SU-DHL-6 (cell line): Measurements from ENCODE around the gene CYP1B1.

Experiments
- H2AFZ ChIP-seq: fragments of 200-600 bp; sonication (generic); 2 replicates; pipeline ENCODE4 v1.6.1; 2014; ENCODE audit warnings: low read depth, mild to moderate bottlenecking, moderate library complexity, mixed read lengths, antibody characterized with exemption, low read length; ENCODE audit not compliant: severe bottlenecking
- H3F3A ChIP-seq: fragments of 200-600 bp; shearing (Covaris generic); 2 replicates; pipeline ENCODE4 v1.6.0; 2016; ENCODE audit warnings: antibody characterized with exemption, mild to moderate bottlenecking; ENCODE audit not compliant: insufficient read depth
- H3K27ac ChIP-seq: fragments of 200-600 bp; sonication (generic); 2 replicates; pipeline ENCODE4 v1.5.1; 2016; ENCODE audit warnings: low read depth, mild to moderate bottlenecking, low read length, moderate library complexity, mixed read lengths
- H3K27me3 ChIP-seq: fragments of 200-600 bp; sonication (generic), shearing (Covaris generic); 2 replicates; pipeline ENCODE4 v1.6.0; 2014; ENCODE audit warnings: mild to moderate bottlenecking, low read length
- H3K36me3 ChIP-seq: fragments of 200-600 bp; sonication (generic); 2 replicates; pipeline ENCODE4 v1.6.1; 2014; ENCODE audit warnings: mild to moderate bottlenecking, low read length, mixed read lengths
- H3K4me2 ChIP-seq: fragments of 300-600, 200-600 bp; shearing (Covaris generic), sonication (generic); 2 replicates; pipeline ENCODE4 v1.6.0; 2014; ENCODE audit warnings: low read length, low read depth, mild to moderate bottlenecking; ENCODE audit not compliant: poor library complexity, severe bottlenecking
- H3K4me3 ChIP-seq: fragments of 200-600 bp; sonication (generic); 2 replicates; pipeline ENCODE4 v1.5.1; 2014; ENCODE audit warnings: antibody characterized with exemption, low read length, mild to moderate bottlenecking, mixed read lengths; ENCODE audit not compliant: insufficient read depth, poor library complexity, severe bottlenecking
- H3K79me2 ChIP-seq: fragments of 200-600 bp; sonication (generic); 2 replicates; pipeline ENCODE4 v1.6.1; 2014; ENCODE audit warnings: mild to moderate bottlenecking, low read length, moderate library complexity; ENCODE audit not compliant: insufficient read depth
- H3K9ac ChIP-seq: fragments of 200-600 bp; sonication (generic); 2 replicates; pipeline ENCODE4 v1.7.0; 2014; ENCODE audit warnings: mild to moderate bottlenecking, low read length
- H3K9me2 ChIP-seq: fragments of 200-600 bp; sonication (generic); replicated peaks from 2 replicates; pipeline ENCODE4 v1.6.1; 2014; ENCODE audit warnings: low read length; ENCODE audit not compliant: insufficient read depth
- H3K9me3 ChIP-seq: fragments of 200-600 bp; sonication (generic); 2 replicates; pipeline ENCODE4 v1.6.1; 2014; ENCODE audit warnings: low read length, mixed read lengths; ENCODE audit not compliant: insufficient read depth
- H4K20me1 ChIP-seq: fragments of 200-600 bp; sonication (generic); 2 replicates; pipeline ENCODE4 v1.6.1; 2014; ENCODE audit warnings: low read depth, mild to moderate bottlenecking, antibody characterized with exemption, low read length, moderate library complexity, mixed read lengths
- CTCF ChIP-seq: fragments of 200-600 bp; sonication (generic); IDR thresholded peaks from one replicate; pipeline ENCODE4 v1.5.1; 2017; ENCODE audit warnings: antibody characterized with exemption, mild to moderate bottlenecking, low read length, moderate library complexity; ENCODE audit not compliant: insufficient read depth, poor library complexity, severe bottlenecking
- EZH2phosphoT487 ChIP-seq: fragments of 200-600 bp; sonication (generic), shearing (Covaris generic); conservative IDR thresholded peaks from 2 replicates; pipeline ENCODE4 v1.6.1; 2018; ENCODE audit warnings: mild to moderate bottlenecking, antibody characterized with exemption, low read length, moderate library complexity, mixed read lengths

The CYP1B1 gene

GRCh38 chr2:38056216-38056615, 19.7 kb downstream of the CYP1B1 start:
- Histone ChIP-seq H2AFZ (no peak overlapping the region), H3K4me3 (no peak overlapping the region), H3K36me3 (no peaks in the 10 kb centered on the region), H3K27ac (no peak overlapping the region), H4K20me1 (no peaks in the 10 kb centered on the region), H3K9me3 (no peaks in the 10 kb centered on the region), H3K4me2 (no peak overlapping the region), H3F3A (no peaks in the 10 kb centered on the region), H3K9ac (no peak overlapping the region), H3K79me2 (no peaks in the 10 kb centered on the region), H3K27me3 (no peaks in the 10 kb centered on the region), H3K9me2 (no peaks in the 10 kb centered on the region)
- TF ChIP-seq CTCF (no peak), EZH2phosphoT487 (no peak)

- no peak overlapping the region for H3K9ac ChIP-seq
- no peaks in the 10 kb centered on the region for H3K79me2 ChIP-seq
- no peak overlapping the region for H3K27ac ChIP-seq
- no peaks in the 10 kb centered on the region for H3K9me2 ChIP-seq
- no peaks in the 10 kb centered on the region for H3K9me3 ChIP-seq
- no peak overlapping the region for H2AFZ ChIP-seq
- no peaks in the 10 kb centered on the region for H3F3A ChIP-seq
- TF ChIP-seq EZH2phosphoT487 = no peak
- no peak for TF ChIP-seq CTCF
- no peaks in the 10 kb centered on the region for H3K36me3 ChIP-seq
- no peak overlapping the region for H3K4me2 ChIP-seq
- no peak overlapping the region for H3K4me3 ChIP-seq
- H3K27me3 ChIP-seq = no peaks in the 10 kb centered on the region
- H4K20me1 ChIP-seq = no peaks in the 10 kb centered on the region
These were observed 30.1 kb downstream of the CYP1B1 start for GRCh38 chr2:38045811-38046210.

- Histone ChIP-seq H3K4me3 (no peak overlapping the region), H3K9me2 (no peaks in the 10 kb centered on the region), H3K4me2 (no peak overlapping the region), H3K9ac (no peak overlapping the region), H3K9me3 (no peaks in the 10 kb centered on the region), H4K20me1 (no peaks in the 10 kb centered on the region), H2AFZ (no peak overlapping the region), H3K27me3 (no peaks in the 10 kb centered on the region), H3K27ac (no peak overlapping the region), H3K79me2 (no peaks in the 10 kb centered on the region), H3F3A (no peaks in the 10 kb centered on the region), H3K36me3 (no peaks in the 10 kb centered on the region)
- TF ChIP-seq CTCF (no peak), EZH2phosphoT487 (no peak)
These were observed 36.6 kb downstream of the CYP1B1 start for GRCh38 chr2:38039121-38039910.
